Sigmoid colon (tissue), 4 donors: Measurements from ENCODE around the gene LGALS1.

Experiments used
- CTCF ChIP-seq, 4 experiments: fragments of 450-650 bp in 3 of 4; fragments of 200-600 bp in 1 of 4; IDR thresholded peaks; one replicate each; pipeline ENCODE4 v1.5.1; 2016 to 2019; ENCODE audit warnings: antibody characterized with exemption in 4 of 4, mild to moderate bottlenecking in 3 of 4, moderate library complexity in 2 of 4
- EP300 ChIP-seq, 4 donors: sonication (generic); formaldehyde crosslinking; IDR thresholded peaks; one replicate each; pipeline ENCODE4 v1.6.1; 2017; ENCODE audit warnings: antibody characterized with exemption in 4 of 4
- POLR2A ChIP-seq, 2 donors: fragments of 450-650 bp; IDR thresholded peaks; one replicate each; pipeline ENCODE4 v1.6.1; 2016; ENCODE audit warnings: antibody characterized with exemption in 2 of 2, mild to moderate bottlenecking in 2 of 2, moderate library complexity in 2 of 2
- POLR2AphosphoS5 ChIP-seq, 4 donors: sonication (generic); formaldehyde crosslinking; IDR thresholded peaks; one replicate each; pipeline ENCODE4 v1.6.1; 2017; ENCODE audit warnings: antibody characterized with exemption in 4 of 4

- no peak for TF ChIP-seq CTCF (IDR thresholded peaks at IDR 0.05)
- TF ChIP-seq POLR2A (IDR thresholded peaks at IDR 0.05), result no peak
- no peak for TF ChIP-seq POLR2AphosphoS5 (IDR thresholded peaks at IDR 0.05)
- no peak for TF ChIP-seq EP300 (IDR thresholded peaks at IDR 0.05)
Measured at GRCh38 chr22:37635157-37635556, 40.3 kb upstream of the LGALS1 start.
